Measurements from ENCODE around the gene SARS1.
"Not testable (repeated sequence)": the region's sequence is repeated elsewhere in the genome, so short reads cannot be mapped to it uniquely, and the experiment has no call there.

SARS1 gene

DNA sequence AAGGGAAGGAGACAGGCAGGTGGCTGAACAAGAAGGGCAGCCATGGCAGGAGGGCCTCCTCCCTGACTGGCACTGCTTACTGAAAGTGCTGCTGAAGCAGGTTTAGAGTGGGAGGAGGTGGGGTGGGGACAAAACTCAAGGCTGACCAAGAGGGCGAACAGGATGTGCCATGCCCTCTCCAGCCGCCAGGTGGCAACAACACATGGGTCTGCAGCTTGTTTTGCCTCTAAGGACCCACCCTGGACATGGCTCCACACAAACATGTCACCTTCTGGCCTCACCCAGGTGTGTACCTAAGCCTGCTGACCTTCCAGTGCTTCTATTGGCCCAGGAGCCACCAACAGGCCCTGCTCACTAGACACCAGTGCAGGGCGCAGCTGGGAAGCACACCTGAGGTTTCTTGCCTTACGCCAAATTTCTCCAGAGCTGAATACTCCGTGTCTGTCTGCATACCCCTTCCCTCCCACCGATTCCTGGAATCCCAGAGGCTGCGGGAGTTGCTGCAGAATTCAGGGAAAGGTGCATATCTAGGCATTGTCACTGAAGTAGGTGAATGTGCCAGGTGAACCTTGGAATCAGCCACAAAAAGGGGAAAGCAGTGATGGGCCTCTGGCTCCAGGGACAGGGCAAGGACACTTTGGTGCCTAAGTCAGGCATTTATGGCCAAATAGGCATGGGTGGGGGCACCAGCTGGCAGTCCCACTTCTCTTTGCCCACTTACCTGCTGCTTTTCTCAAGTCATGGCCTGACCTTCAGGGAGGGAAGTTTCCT, 63.9 kb downstream of the SARS1 start:
- peak; percentile 53 for DNase-seq (ENCODE audit: low read depth)

DNA sequence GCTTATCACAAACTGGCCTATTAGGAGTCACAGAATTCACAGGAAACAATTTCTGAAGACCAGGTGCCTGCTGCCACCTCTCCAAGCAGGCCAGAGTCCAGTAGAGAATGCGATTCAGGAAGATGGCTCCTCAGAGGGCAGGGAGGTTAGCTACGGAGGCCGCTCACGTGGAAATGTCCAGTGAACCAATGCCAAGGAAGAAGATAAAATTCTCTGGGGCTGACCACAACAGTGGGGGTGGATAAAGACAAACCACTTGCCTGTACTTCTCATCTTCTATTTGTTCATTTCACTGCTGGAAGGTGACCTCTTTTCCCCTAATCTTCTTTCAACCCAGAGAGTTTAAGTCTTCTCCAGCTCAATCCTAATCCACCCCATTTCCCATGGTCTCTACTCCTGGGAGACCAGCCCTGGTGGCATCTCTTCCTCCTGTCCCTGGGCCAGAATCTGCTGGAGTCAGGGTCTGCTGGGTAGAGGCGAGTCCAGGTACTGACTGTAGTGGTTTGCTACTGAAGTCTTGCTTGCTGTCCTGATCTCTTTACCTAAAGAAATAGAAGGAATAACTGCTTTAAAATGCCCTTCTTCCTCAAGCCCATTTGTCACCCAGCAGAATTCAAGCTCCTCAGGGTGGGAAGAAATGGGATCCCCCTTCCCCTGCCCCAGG, 66.0 kb downstream of the SARS1 start:
- no peak for DNase-seq (ENCODE audit: low read depth)

DNA sequence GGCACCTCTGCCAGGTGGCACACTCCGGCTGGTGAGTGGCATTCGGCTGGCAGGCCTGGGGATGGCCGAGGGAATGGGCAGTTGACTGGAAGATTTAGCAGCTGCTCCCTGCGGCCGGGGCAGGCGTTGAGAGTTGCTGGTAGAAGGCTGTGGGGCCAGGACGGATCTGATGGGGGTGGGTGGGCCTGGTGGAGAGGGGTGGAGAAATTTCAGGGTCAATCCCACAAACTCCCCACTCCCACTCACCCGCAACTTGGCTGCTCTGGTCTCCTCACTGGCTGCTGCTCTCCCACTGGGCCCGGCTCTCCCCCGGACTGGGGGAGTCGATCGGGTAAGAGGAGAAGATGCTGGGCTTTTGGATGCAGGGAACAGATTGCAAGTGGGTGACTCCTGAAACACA, 67.1 kb downstream of the SARS1 start:
- no peak for DNase-seq (ENCODE audit: low read depth)

DNA sequence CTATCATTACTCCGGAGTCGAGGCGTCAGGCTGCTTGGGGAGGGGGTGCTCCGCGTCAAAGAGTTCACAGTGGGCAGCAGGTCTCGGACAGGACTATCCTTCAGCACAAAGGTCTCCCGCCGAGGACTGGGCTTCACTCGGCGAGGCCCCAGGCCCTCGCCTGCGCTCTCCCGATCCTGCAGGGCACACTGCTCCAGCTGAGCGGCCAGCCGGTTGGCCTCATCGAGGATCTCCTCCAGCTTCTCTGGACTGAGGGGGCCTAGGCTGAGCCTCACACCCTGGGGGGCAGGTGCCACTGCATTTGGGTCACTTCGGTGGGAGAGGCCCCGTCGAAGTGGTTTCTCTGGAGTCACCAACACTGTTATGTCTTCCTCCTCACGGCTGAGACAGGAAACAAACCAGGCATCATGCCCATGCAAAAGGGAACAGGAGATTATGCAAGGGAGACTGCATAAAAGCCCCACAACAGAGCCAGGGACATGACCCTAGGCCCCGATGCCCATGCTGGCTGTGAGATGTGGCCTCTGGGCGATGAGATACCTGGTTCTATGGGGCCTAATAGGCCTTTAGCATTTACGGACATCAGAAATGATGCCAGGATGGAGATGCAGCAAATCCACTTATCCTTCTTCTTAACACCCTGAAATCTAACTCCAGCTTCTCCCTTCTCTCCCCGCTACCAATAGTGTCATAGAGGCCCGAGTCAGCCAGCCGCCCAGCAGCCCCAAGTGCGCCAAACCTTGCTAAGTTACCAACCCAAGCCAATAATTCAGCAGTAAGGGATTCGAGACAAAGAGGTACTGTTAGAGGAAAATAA, 68.2 kb downstream of the SARS1 start:
- no peak for DNase-seq (ENCODE audit: low read depth)

DNA sequence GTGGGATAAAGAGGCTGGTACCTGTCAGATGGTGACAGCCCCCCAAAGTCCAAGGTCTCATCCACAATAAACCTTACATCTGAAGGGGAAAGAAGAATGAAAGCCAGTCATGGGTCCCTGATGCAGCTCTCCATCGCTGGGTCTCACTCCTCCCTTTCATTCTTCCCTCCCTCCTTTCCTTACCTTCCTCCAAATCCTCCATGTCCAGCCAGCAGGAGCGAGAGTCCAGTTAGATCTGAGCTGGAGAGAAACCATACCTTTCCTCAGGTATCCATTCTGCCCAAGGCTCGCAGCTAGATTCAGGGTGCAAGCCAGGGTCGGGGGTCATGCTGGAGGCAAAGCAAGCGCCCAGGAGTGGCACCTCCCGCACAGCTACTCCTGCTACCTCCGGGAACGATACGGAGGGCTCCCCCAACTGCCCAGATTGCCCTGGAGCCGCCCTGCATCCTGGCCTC, 68.8 kb downstream of the SARS1 start:
- DNase-seq (ENCODE audit: low read depth), result no peak

DNA sequence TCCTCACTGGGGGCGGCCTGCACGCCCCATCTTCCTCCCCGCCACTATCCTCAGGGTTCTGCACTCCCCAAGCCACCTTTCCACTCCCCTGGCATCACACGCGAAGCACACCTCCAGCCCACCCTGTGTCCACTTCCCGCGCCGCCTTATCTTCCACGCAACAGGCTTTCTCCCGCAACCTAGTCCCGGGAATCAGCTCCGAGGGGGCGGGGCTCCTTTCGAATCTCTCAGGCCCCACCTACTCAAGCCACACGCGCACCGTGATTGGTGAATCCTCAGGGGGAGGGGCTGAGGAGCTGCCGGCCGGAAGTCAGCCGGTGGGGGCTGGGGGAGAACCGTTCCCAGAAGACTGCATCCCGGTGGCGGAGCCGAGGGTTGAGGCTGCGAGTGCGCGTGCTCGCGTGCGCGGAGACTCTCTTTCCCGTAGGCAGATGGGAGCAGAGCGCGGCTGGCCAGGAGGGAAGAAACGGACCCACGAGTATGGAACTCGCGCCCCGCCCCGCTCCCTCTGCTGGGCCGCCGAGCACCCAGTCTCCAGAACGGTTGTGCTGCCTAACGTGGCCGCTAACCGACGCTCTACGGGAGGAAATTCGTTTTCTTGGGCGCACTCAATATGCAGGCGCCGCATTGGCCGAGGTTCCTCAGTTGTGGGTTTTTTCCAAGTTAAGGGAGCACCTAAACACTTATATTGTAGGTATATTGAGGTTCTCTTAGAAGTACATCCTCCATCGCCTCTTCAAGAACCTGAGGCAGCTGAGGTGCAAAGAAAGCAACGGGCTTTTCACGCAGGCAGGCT, 69.4 kb downstream of the SARS1 start, which contains the start of gene PSRC1:
Gene PSRC1 (minus strand): TSS at position 194 of the 796 bp plus-strand sequence.
- DNase-seq (ENCODE audit: low read depth), result peak; percentile 94

DNA sequence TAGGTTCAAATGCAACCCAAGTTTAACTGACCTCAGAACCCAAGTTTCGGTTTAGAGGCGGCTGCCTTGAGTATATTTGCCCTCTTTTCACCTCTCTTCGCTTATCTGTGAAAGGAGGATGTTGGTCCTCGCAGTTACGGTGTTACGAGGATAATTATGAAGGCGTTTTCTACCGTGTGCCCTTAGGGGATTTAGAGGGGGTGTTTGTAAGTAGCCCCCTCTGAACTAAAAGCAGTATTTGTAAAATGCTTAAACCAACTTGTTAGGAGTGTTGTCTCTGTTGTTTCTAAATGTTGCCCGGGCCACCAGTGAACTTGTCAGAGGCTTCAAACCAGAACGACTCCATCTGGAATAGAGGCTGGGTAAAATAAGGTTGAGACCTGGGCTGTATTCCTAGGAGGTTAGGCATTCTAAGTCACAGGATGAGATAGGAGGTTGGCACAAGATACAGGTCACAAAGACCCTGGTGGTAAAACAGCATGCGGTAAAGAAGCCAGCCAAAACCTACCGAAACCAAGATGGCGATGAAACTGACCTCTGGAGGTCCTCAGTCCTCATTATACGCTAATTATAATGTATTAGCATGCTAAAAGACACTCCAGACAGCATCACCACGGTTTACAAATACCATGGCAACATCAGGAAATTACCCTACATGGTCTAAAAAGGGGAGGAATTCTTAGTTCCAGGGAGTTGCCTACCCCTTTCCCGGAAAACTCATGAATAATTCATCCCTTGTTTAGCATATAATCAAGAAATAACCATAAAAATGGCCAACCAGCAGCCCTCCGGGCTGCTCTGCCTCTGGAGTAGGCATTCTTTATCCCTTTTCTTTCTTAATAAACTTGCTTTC, 70.3 kb downstream of the SARS1 start:
- no peak for DNase-seq (ENCODE audit: low read depth)

DNA sequence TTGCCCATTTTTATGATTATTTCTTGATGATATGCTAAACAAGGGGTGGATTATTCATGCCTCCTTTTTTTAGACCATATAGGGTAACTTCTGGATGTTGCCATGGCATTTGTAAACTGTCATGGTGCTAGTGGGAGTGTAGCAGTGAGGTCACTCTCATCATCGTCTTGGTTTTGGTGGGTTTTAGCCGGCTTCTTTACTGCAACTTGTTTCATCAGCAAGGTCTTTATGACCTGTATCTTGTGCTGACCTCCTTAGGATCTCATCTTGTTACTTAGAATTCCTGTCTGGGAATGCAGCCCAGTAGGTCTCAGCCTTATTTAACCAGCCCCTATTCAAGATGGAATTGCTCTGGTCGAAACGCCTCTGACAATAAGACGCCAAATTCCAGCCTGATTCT, 73.0 kb downstream of the SARS1 start:
- not testable (repeated sequence) for DNase-seq (ENCODE audit: low read depth)

All from HS-27A (cell line).